Dendritic cell treated with granulocyte-macrophage colony-stimulating factor and Interleukin-4, amounts not matched to agents 40 ng/mL and 50 ng/mL, for 4 days (primary cell): ENCODE data around the gene KCNK7.

Experiments
- H3K27ac Mint-ChIP-seq: one replicate; pipeline ENCODE4 v1.8.0; 2022; ENCODE audit warnings: mild to moderate bottlenecking, mixed read lengths
- H3K27me3 Mint-ChIP-seq: one replicate; pipeline ENCODE4 v1.8.0; 2022; ENCODE audit warnings: mild to moderate bottlenecking, mixed read lengths
- H3K36me3 Mint-ChIP-seq: one replicate; pipeline ENCODE4 v1.8.0; 2022; ENCODE audit warnings: low read depth, mixed read lengths
- H3K4me1 Mint-ChIP-seq: one replicate; pipeline ENCODE4 v1.8.0; 2022; ENCODE audit warnings: low read depth, mixed read lengths
- H3K4me3 Mint-ChIP-seq: one replicate; pipeline ENCODE4 v1.8.0; 2022; ENCODE audit warnings: mild to moderate bottlenecking, moderate library complexity, mixed read lengths
- H3K9me3 Mint-ChIP-seq: one replicate; pipeline ENCODE4 v1.8.0; 2022; ENCODE audit warnings: mixed read lengths
- intact Hi-C: fragments of 100-400 bp; cut with micrococcal nuclease; formaldehyde crosslinking; loops from one replicate; pipeline ENCODE4 v1.15.0; 2022

Gene KCNK7

DNA sequence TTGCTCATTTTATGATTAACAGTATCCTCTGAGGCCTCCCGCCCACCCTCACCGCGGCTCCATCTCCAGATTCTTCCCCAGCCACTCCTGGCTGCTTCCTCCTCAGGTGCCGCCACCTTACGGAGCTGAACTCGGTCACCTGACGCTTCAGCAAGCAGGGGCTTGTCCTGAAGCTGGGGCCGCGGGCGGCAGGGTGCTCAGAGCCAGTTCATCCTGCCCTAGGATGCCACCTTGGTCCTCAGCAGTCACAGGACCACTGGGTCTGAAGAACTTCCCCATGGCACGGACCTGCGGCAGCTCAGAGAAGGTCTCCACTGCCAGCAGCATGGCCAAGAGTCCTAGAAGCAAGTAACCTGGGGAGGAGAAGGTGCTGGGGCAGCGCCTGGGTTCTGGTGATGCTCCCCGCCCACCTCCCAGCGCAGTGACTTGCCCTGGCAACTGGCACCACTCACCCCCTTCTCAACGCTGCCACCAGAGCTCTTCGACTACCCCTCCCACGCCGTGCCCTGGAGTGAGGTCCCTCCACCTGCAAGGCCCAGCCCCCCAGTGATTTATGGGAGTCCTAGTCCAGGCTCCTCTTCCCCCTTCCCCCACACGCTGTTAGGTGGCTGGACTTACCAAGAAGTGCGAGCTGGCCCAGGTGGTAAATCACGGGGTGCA lies 2.6 kb downstream of the KCNK7 start:
- no peaks in the 10 kb centered on the region for H3K9me3 Mint-ChIP-seq
- intact Hi-C loops: no loop called here
- H3K27ac Mint-ChIP-seq: peak overlapping the region; percentile 68
- peaks cover 80% of the 10 kb centered on the region for H3K4me1 Mint-ChIP-seq
- H3K27me3 Mint-ChIP-seq: no peaks in the 10 kb centered on the region
- H3K36me3 Mint-ChIP-seq: peaks cover 93% of the 10 kb centered on the region
- H3K4me3 Mint-ChIP-seq: peak overlapping the region; percentile 5

DNA sequence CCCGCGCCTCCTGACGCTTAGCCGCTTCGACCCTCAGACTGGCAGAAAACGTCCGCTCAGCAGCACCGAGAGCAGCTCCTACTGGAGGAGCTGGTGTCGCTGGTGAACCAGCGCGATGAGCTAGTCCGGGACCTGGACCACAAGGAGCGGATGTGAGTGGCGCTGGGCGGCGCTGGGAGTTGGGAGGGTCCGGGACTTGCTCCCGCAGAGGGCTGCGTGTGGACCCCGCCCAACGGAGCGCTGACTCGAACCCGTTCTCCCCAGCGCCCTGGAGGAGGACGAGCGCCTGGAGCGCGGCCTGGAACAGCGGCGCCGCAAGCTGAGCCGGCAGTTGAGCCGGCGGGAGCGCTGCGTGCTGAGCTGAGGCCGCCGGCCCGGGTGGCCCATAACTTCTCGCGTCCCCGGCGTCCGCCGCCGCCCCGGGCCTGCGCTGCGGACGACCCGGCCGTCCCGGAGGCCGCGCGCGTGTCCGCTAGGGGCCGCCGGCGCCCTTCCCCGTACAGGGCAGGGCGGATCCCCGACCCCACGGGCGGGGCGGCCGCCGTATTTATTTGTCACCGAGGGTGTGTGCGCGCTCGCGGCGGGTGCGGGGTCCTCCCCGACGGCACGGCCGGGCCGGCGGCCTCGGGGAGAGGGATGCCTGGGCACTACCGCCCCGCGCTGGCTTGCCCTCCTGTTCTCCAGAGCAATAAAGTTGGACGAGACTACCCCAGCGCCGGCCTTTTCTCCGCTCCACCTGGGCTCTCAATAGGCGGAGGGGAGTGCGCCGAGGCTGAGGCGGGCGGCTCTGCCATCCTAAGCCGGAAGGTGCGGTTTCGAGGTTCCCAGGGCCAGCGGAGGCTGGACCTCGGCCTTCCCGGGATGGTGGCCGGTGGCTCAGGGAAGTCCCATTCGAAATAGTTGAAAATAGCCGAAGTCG lies 3.4 kb downstream of the KCNK7 start:
- peaks cover 80% of the 10 kb centered on the region for H3K4me1 Mint-ChIP-seq
- H3K27ac Mint-ChIP-seq: no peak overlapping the region
- no peaks in the 10 kb centered on the region for H3K9me3 Mint-ChIP-seq
- intact Hi-C loops: no loop called here
- no peaks in the 10 kb centered on the region for H3K27me3 Mint-ChIP-seq
- no peak overlapping the region for H3K4me3 Mint-ChIP-seq
- peaks cover 90% of the 10 kb centered on the region for H3K36me3 Mint-ChIP-seq

DNA sequence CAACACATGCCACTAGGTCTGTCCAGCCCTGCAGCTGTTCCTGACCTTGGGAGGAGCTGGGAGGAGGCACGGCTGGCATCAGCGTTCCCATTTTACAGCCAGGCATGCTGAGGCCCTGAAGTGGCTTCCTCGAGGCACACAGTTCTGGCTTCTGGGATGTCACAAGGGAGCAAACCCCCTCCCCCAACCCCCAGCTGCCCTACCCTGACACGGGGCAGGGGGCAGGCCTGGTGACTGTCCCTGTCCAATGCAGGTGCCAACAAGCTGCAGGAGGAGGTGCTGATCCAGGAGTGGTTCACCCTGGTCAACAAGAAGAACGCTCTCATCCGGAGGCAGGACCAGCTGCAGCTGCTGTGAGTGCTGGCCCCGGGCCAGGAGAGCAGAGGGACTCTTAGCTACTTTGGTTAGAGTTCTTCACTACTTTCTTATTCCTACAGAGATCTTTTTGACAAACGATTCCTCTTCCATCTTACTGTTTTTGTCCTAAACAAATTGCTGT lies 5.3 kb downstream of the KCNK7 start:
- intact Hi-C loops: no loop called here
- Mint-ChIP-seq H3K36me3 (peaks cover 95% of the 10 kb centered on the region), H3K27ac (no peak overlapping the region), H3K4me3 (no peak overlapping the region), H3K9me3 (no peaks in the 10 kb centered on the region), H3K4me1 (peaks cover 84% of the 10 kb centered on the region), H3K27me3 (no peaks in the 10 kb centered on the region)

DNA sequence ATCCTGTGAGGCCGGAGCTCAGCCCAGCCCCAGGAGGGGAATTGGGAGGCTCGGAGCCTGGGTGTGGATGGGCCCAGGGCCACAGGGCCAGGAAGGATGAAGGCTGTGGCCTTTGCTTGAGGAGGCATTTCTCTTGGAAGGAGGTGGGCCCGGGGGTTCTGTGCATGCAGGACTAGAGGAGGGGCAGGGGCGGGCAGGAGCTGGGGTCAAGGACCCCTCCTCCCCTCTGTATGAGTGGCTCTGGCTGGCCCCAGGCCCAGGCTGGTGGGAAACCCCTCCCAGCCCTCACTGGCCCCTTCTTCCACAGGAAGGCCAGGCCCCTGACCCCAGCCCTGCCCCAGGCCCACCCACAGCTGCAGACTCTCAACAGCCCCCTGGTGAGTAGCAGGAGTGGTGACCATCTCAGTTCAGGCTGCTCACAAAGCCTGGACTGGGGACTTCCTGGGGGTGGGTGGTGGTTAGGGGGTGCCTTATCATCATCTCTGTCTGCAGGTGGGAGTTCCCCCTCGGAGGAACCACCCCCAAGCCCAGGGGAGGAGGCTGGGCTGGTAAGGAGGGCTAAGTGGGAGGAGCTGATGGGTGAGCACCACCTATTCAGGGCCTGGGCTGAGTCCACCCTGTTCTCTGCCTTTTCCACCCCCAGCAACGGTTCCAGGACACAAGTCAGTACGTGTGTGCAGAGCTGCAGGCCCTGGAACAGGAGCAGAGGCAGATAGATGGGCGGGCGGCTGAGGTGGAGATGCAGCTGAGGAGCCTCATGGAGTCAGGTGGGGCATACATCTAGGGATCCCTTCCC lies 6.0 kb downstream of the KCNK7 start:
- no peaks in the 10 kb centered on the region for H3K9me3 Mint-ChIP-seq
- H3K4me1 Mint-ChIP-seq: peaks cover 79% of the 10 kb centered on the region
- intact Hi-C loops: no loop called here
- H3K27ac Mint-ChIP-seq: peak overlapping the region; percentile 95
- H3K36me3 Mint-ChIP-seq: peaks cover 94% of the 10 kb centered on the region
- no peak overlapping the region for H3K4me3 Mint-ChIP-seq
- no peaks in the 10 kb centered on the region for H3K27me3 Mint-ChIP-seq

DNA sequence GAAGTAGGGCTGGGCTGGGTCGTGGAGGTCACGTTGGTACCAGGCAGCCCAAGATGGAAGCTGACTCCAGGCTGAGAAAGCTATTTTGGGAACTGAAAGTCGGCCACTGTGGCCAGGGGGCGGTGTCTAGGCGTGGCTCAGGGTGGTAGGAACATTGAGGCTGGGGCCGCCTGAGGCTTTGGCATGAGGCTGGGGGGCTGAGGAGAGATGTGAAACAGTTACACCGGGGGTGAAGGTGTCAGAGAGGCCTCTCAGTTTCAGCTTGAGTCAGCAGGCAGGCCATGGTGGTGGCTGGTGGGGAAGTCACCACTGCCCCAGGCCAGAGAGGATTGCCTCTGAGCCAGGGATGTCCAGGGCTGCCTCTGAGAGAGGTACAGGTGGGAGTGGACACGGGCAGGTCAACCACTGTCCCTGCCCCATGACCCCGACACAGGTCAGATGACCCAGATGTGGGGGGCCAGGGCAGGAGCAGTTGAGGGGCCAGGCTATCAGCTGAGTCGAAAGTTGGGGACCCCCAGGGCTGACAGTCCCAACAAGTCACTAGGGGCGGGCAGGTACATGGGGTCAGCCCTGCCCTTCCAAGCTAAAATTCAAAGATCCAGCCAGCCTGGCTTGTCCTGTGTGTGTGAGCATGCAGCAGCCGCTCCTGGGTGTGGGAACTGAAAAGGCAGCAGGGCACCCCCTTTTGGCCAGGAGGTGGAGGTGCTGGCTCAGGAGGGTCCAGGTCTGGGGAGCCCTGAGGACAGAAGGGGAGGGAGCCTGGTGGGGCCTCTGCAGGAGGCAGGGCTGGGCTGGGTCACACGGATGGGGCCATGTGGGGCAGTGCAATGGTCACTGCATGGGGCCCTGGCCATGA lies 7.2 kb downstream of the KCNK7 start:
- Mint-ChIP-seq H3K27ac (peak overlapping the region; percentile 95), H3K4me1 (peaks cover 80% of the 10 kb centered on the region), H3K9me3 (no peaks in the 10 kb centered on the region), H3K36me3 (peaks cover 95% of the 10 kb centered on the region), H3K4me3 (peak overlapping the region; percentile 79), H3K27me3 (no peaks in the 10 kb centered on the region)
- intact Hi-C loops: loop anchor here (1.0 kb wide), 2 partner anchors 14 to 48 kb away; no protein-coding TSS in a partner anchor

DNA sequence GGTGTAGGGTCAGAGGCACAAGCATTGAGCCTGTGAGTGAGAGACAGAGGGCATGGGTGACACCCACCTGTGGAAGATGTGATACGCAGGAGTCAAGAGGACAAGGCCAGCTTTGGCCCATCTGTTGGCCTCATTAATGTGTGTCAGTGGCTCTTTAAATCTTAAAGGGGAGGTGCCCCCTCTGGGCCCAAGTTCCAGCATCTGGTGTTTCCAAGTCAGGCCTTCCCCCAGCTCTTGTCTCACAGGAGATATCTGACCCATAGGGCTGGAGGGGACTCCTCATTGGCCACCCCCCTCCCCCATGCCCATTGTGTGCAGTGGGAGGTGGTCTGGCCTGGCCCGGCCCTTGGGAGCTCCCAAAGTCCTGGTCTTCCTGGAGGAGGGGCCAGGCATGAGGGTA lies 8.9 kb downstream of the KCNK7 start:
- H3K36me3 Mint-ChIP-seq: peaks cover 95% of the 10 kb centered on the region
- no peaks in the 10 kb centered on the region for H3K9me3 Mint-ChIP-seq

DNA sequence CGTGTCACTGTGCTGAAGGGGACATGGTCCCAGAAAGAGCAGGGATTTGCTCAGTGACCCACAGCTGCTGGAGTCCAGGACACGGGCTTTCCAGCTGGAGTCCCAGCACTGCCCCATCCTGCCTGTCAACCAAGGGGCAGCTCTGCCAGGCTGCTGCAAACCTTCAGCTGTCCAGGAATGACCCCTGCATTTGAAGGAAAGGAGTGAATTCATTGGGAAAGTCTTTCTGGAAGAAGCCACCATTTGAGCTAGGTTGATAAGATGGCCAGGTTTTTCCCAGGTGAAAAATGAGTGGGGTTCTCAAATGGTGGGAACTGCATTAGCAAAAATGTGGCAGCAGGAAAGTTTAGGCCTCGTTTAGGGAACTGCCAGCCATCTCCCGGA lies 9.4 kb downstream of the KCNK7 start:
- Mint-ChIP-seq H3K4me1 (peaks cover 84% of the 10 kb centered on the region), H3K27ac (peak overlapping the region; percentile 95), H3K9me3 (no peaks in the 10 kb centered on the region), H3K4me3 (peak overlapping the region; percentile 79), H3K27me3 (no peaks in the 10 kb centered on the region), H3K36me3 (peaks cover 95% of the 10 kb centered on the region)
- intact Hi-C loops: no loop called here

More for the DNA sequence above, 8.9 kb downstream of the KCNK7 start:
- intact Hi-C loops: loop anchor here (1.0 kb wide), 1 partner anchor 9 kb away; no protein-coding TSS in a partner anchor
- Mint-ChIP-seq H3K4me1 (peaks cover 84% of the 10 kb centered on the region), H3K27ac (peak overlapping the region; percentile 95), H3K4me3 (peak overlapping the region; percentile 79), H3K27me3 (no peaks in the 10 kb centered on the region)

DNA sequence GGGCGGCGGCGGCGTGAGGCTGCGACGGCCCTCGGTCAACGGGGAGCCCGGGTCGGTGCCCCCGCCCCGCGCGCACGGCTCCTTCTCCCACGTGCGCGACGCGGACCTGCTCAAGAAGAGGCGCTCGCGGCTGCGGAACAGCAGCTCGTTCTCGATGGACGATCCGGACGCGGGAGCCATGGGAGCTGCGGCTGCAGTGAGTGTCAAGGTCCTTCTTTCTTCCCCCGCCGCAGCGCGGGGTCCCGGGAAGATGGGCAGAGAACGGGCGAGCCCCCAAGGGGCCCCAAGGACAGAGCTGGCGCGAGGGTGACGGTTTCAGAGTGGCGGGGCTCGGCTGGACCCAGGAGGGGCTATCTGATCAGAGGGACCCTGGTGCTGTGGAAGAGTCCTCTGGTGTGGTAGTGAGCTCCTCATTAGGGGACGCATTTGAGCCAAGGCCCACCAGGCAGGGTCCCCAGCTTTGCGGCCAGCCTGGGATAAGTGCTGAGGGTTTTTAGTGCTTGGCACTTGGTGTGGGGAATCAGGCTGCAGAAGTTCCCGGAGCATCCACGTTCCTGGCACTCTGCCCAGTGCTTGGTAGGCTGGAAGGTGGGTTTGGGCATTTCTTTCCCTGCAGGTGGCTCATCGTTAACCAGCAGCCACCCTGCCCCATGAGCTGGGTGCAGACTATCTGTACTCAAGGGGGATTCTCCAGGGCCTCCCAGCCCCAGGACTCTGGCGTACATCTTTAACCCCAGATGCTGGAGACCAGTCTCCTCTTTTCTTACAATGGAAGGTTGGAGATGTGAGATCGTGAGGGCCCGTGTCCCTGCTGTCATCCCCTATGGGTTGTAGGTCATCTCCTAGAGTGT lies 10.0 kb downstream of the KCNK7 start:
- H3K4me1 Mint-ChIP-seq: peaks cover 88% of the 10 kb centered on the region
- peak overlapping the region; percentile 79 for H3K4me3 Mint-ChIP-seq
- no peaks in the 10 kb centered on the region for H3K9me3 Mint-ChIP-seq
- H3K27me3 Mint-ChIP-seq: no peaks in the 10 kb centered on the region
- peaks cover 95% of the 10 kb centered on the region for H3K36me3 Mint-ChIP-seq
- peak overlapping the region; percentile 95 for H3K27ac Mint-ChIP-seq
- intact Hi-C loops: no loop called here

DNA sequence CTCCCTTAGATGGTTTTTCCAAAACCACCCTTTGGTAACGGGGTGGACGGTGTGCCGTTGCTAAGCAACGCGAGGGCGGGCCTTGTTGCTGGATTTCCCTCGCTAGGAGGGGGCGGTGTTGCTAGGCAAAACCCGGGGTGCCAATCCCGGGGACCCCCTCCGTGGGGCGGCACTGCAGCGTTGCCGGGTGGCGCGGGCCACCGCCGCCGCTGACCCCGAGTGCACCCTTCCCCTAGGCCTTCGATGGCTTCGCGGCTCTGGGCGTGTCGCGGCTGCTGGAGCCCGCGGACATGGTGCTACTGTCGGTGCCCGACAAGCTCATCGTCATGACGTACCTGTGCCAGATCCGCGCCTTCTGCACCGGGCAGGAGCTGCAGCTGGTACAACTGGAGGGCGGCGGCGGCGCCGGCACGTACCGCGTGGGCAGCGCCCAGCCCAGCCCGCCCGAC lies 10.9 kb downstream of the KCNK7 start:
- no peaks in the 10 kb centered on the region for H3K9me3 Mint-ChIP-seq
- intact Hi-C loops: no loop called here
- H3K27ac Mint-ChIP-seq: peak overlapping the region; percentile 72
- H3K27me3 Mint-ChIP-seq: no peaks in the 10 kb centered on the region
- H3K4me3 Mint-ChIP-seq: no peak overlapping the region
- peaks cover 93% of the 10 kb centered on the region for H3K4me1 Mint-ChIP-seq
- H3K36me3 Mint-ChIP-seq: peaks cover 95% of the 10 kb centered on the region

DNA sequence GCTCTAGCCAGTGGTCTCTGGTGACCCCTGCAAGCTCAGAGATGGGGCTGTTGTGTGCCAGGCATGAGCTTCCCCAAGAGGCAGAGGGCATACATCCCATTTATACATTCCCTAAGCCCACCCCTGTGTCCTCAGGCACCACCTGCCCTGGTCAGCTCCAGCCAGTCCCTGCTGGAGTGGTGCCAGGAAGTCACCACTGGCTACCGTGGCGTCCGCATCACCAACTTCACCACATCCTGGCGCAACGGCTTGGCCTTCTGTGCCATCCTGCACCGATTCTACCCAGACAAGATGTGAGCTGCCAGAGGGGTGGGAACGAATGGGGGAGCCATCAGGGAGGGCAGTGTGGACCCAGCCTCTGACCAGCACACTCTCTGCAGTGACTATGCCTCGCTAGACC lies 11.5 kb downstream of the KCNK7 start:
- intact Hi-C loops: no loop called here
- peaks cover 95% of the 10 kb centered on the region for H3K4me1 Mint-ChIP-seq

DNA sequence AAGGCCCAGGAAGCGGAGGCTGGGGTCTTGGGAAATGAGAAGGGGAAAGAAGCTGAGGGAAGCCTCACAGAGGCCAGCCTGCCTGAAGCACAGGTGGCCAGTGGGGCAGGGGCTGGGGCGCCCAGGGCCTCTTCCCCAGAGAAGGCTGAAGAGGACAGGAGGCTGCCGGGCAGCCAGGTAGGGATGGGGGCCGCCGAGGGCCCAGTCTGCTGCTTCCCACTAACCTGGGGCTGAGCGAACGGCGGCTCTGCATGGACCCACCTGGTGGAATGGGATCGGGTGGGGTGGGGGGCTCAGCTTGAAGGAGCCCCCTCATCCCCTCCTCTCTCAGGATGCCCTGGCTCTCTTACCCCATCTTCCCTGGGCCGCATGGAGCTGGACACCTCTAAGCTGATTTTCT lies 12.0 kb downstream of the KCNK7 start:
- intact Hi-C loops: no loop called here
- H3K36me3 Mint-ChIP-seq: peaks cover 95% of the 10 kb centered on the region
- no peaks in the 10 kb centered on the region for H3K27me3 Mint-ChIP-seq
- no peaks in the 10 kb centered on the region for H3K9me3 Mint-ChIP-seq
- H3K4me1 Mint-ChIP-seq: peaks cover 95% of the 10 kb centered on the region
- no peak overlapping the region for H3K4me3 Mint-ChIP-seq
- H3K27ac Mint-ChIP-seq: peak overlapping the region; percentile 72

More for the DNA sequence above, 11.5 kb downstream of the KCNK7 start:
- no peaks in the 10 kb centered on the region for H3K27me3 Mint-ChIP-seq
- H3K4me3 Mint-ChIP-seq: no peak overlapping the region
- H3K9me3 Mint-ChIP-seq: no peaks in the 10 kb centered on the region
- H3K27ac Mint-ChIP-seq: peak overlapping the region; percentile 72
- peaks cover 95% of the 10 kb centered on the region for H3K36me3 Mint-ChIP-seq

DNA sequence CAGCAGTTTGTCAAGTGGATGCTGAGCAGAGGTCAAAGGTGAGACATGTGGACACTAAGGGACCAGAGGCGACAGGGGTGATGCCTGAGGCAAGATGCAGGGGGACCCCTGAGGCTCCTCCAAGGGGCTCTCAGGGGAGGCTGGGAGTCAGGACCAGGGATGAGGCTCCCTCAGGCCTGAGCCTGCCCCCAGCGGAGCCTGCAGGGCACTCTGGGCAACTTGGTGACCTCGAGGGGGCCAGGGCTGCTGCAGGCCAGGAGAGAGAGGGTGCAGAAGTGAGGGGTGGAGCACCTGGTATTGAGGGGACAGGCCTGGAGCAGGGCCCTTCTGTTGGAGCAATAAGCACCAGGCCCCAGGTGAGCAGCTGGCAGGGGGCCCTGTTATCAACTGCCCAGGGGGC lies 13.7 kb downstream of the KCNK7 start:
- Mint-ChIP-seq H3K4me1 (peaks cover 89% of the 10 kb centered on the region), H3K9me3 (no peaks in the 10 kb centered on the region), H3K36me3 (peaks cover 99% of the 10 kb centered on the region), H3K27me3 (no peaks in the 10 kb centered on the region), H3K27ac (peak overlapping the region; percentile 72), H3K4me3 (no peak overlapping the region)
- intact Hi-C loops: no loop called here
